OCI-LY3 (cell line): ENCODE results near the gene KDM7A.

Experiments
- H2AFZ ChIP-seq: fragments of 200-600, 300-600 bp; shearing (Covaris generic); 2 replicates; pipeline ENCODE4 v1.6.0; 2014; ENCODE audit warnings: antibody characterized with exemption, low read depth, low read length
- H3K27ac ChIP-seq: fragments of 200-600, 300-600 bp; sonication (generic); 2 replicates; pipeline ENCODE4 v1.5.1; 2014; ENCODE audit warnings: mild to moderate bottlenecking, low read length, moderate library complexity, mixed read lengths
- H3K27me3 ChIP-seq: fragments of 200-600, 300-600 bp; sonication (generic); 2 replicates; pipeline ENCODE4 v1.6.1; 2014; ENCODE audit warnings: low read depth, low read length, mixed read lengths
- H3K36me3 ChIP-seq: fragments of 200-600, 300-600 bp; sonication (generic); replicated peaks from 2 replicates; pipeline ENCODE3; 2014; ENCODE audit warnings: low read depth, low read length, mixed read lengths
- H3K4me1 ChIP-seq: fragments of 300-600, 200-600 bp; sonication (generic); 2 replicates; pipeline ENCODE4 v1.6.1; 2014; ENCODE audit warnings: low read length, mixed read lengths
- H3K4me2 ChIP-seq: fragments of 200-600, 300-600 bp; sonication (generic); 2 replicates; pipeline ENCODE4 v1.6.1; 2014; ENCODE audit warnings: low read length, mixed read lengths
- H3K4me3 ChIP-seq: fragments of 300-600, 200-600 bp; sonication (generic); 2 replicates; pipeline ENCODE4 v1.5.1; 2014; ENCODE audit warnings: antibody characterized with exemption, mild to moderate bottlenecking, low read length, moderate library complexity
- H3K79me2 ChIP-seq: fragments of 300-600, 200-600 bp; shearing (Covaris generic); 2 replicates; pipeline ENCODE4 v1.6.1; 2014; ENCODE audit warnings: mild to moderate bottlenecking, low read length, mixed read lengths
- H3K9ac ChIP-seq: fragments of 300-600, 200-600 bp; shearing (Covaris generic); 2 replicates; pipeline ENCODE4 v1.6.0; 2014; ENCODE audit warnings: mild to moderate bottlenecking, low read length, moderate library complexity
- H3K9me3 ChIP-seq: fragments of 200-600, 300-600 bp; shearing (Covaris generic); 2 replicates; pipeline ENCODE4 v1.6.1; 2014; ENCODE audit warnings: low read length, mixed read lengths; ENCODE audit not compliant: insufficient read depth
- H4K20me1 ChIP-seq: fragments of 200-600, 300-600 bp; sonication (generic); 2 replicates; pipeline ENCODE4 v1.6.1; 2016; ENCODE audit warnings: low read length, mixed read lengths; ENCODE audit not compliant: insufficient read depth
- EZH2phosphoT487 ChIP-seq: fragments of 200-600 bp; shearing (Covaris generic); IDR thresholded peaks from 2 replicates; pipeline ENCODE4 v1.6.1; 2018; ENCODE audit warnings: antibody characterized with exemption, mixed run types, low read depth
- TF ChIP-seq, protein P1 (sequence below): fragments of 200-600, 300-600 bp; sonication (generic); IDR thresholded peaks from 2 replicates; pipeline ENCODE4 v1.5.1; 2014; ENCODE audit warnings: antibody characterized with exemption, low read length, low read depth

Gene KDM7A

DNA sequence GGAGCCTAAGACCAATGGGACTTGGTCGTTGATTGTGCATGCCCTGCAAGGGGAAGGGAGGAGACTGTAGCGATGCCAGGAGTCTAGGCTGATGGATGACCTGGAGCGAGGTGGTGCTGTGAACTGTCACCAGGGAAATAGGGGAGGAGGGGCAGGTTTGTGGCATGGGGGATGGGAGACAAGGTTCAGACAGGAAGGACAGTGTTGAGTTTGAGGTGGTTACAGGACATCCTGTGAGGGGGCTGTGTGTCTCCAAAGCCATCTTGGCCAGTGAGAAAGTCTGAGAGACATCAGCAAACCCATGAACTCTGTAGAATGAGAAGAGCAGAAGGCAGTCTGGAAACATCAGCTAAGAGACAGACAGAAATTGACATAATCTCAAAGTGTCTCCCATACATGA, 38.5 kb upstream of the KDM7A start:
- Histone ChIP-seq H3K4me3 (no peak overlapping the region), H3K9me3 (peaks cover 10% of the 10 kb centered on the region; the same call in 1 of the 2 replicates), H3K4me1 (peaks cover 41% of the 10 kb centered on the region), H2AFZ (no peak overlapping the region), H3K27ac (no peak overlapping the region), H4K20me1 (peaks cover 51% of the 10 kb centered on the region), H3K79me2 (no peaks in the 10 kb centered on the region), H3K4me2 (no peak overlapping the region), H3K9ac (no peak overlapping the region), H3K27me3 (peaks cover 85% of the 10 kb centered on the region), H3K36me3 (no peaks in the 10 kb centered on the region)
- no peak for TF ChIP-seq EZH2phosphoT487
- TF ChIP-seq, protein P1, sequence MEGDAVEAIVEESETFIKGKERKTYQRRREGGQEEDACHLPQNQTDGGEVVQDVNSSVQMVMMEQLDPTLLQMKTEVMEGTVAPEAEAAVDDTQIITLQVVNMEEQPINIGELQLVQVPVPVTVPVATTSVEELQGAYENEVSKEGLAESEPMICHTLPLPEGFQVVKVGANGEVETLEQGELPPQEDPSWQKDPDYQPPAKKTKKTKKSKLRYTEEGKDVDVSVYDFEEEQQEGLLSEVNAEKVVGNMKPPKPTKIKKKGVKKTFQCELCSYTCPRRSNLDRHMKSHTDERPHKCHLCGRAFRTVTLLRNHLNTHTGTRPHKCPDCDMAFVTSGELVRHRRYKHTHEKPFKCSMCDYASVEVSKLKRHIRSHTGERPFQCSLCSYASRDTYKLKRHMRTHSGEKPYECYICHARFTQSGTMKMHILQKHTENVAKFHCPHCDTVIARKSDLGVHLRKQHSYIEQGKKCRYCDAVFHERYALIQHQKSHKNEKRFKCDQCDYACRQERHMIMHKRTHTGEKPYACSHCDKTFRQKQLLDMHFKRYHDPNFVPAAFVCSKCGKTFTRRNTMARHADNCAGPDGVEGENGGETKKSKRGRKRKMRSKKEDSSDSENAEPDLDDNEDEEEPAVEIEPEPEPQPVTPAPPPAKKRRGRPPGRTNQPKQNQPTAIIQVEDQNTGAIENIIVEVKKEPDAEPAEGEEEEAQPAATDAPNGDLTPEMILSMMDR, result no peak

DNA sequence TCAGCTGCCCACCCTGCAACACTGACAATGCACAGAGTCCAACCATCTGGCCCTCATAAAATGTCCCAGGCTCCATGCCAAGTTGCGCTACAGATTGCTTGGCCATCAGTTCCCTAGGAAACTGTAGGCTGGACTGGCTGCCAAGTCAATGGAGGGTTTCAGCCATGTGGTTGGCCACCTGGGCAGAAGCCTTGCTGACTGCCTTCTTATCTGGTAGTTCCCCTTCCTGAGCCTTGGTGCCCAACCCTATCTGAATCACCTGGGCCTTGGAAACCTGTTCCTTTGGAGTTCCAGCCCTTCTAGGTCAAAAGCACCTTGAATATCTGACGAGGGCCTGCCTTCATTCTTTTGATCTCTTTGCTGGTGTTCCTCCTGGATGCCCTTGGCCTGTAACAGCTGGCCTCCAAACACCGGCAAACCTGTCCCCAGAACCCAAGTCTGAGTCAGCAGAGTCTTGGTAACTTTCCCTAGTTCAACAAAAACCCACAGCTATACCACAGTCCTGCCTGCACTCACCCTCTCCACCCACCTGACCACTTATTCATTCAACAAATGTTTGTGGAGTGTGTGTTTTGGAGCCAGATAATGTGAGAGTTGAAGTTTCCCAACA, 37.4 kb upstream of the KDM7A start:
- Histone ChIP-seq H3K4me2 (peak overlapping the region; percentile 27), H3K27ac (no peak overlapping the region), H3K4me3 (no peak overlapping the region), H3K27me3 (peaks cover 83% of the 10 kb centered on the region), H3K79me2 (no peaks in the 10 kb centered on the region), H3K4me1 (peaks cover 50% of the 10 kb centered on the region), H3K36me3 (no peaks in the 10 kb centered on the region), H2AFZ (no peak overlapping the region), H3K9me3 (peaks cover 10% of the 10 kb centered on the region; the same call in 1 of the 2 replicates), H3K9ac (no peak overlapping the region), H4K20me1 (peaks cover 57% of the 10 kb centered on the region)
- no peak for TF ChIP-seq EZH2phosphoT487
- TF ChIP-seq, protein P1, result no peak

DNA sequence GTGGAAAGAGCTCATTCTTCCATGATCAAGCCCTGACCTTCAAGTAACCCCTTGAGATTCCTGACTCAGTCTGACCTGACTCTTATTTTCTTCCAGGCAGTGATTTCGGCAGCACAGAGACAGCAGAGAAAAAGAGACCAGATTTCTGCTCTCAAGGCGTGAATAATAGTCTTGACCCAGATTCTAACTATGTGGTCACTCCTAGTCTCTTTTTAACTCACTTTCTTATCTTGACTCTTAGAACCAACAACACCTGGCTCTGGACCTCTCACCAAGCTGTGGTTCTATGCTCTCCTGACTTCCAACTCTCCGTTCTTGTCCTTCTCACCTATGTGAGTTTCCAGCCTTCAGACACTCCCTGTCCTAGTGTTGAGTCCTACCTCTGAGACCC, 36.9 kb upstream of the KDM7A start:
- Histone ChIP-seq H3K4me3 (no peak overlapping the region), H3K79me2 (no peaks in the 10 kb centered on the region), H4K20me1 (peaks cover 60% of the 10 kb centered on the region), H3K27ac (no peak overlapping the region), H3K27me3 (peaks cover 85% of the 10 kb centered on the region), H3K4me2 (peak overlapping the region; percentile 27), H3K9ac (no peak overlapping the region), H3K9me3 (peaks cover 10% of the 10 kb centered on the region; the same call in 1 of the 2 replicates), H3K36me3 (no peaks in the 10 kb centered on the region), H3K4me1 (peaks cover 50% of the 10 kb centered on the region), H2AFZ (no peak overlapping the region)
- no peak for TF ChIP-seq EZH2phosphoT487
- TF ChIP-seq, protein P1, result no peak

DNA sequence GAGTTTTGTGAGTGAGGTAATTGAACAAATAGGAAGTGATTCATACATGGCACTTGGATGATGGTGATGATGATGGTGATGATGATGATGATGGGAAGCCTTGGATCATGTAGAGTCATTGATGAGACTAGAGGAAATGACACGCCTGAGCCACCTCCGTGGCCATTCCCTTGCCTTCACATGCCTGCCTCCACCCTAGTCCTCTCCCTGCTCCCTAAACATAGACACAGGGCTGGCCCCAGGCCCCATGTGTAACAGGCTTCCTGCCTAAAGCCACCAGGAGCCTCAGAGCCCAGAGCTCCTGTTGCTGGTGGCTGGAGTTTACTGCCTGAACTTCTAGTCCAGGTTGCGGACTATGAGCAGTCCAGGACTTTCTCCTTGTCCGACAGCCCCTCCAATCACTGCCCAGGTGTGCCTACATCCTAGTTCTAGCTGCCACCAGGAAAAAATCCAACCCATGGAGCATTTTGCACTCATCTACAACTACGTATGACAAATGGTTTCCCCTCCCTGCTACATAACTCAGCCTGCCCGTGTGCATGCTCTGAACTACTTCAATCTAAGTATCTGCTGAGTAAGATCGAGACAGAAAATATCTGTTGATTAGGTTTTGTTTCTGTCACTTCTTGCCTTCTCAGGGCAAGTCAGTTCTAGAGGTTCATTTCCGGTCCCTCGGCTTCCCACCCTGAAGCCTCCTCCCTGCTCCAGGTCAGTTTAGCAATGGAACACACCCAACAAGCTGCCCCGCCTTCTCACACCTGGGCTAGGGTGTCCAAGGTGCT, 35.5 kb upstream of the KDM7A start:
- H3K27me3 ChIP-seq, result peaks cover 85% of the 10 kb centered on the region
- H2AFZ ChIP-seq, result no peak overlapping the region
- TF ChIP-seq EZH2phosphoT487, result no peak
- TF ChIP-seq, protein P1, result no peak
- no peaks in the 10 kb centered on the region for H3K9me3 ChIP-seq
- H3K4me3 ChIP-seq, result peak overlapping the region; percentile 36; the same call in 1 of the 2 replicates
- peaks cover 63% of the 10 kb centered on the region for H4K20me1 ChIP-seq
- H3K9ac ChIP-seq, result no peak overlapping the region
- H3K79me2 ChIP-seq, result no peaks in the 10 kb centered on the region
- H3K4me1 ChIP-seq, result peaks cover 50% of the 10 kb centered on the region
- H3K4me2 ChIP-seq, result peak overlapping the region; percentile 54
- no peak overlapping the region for H3K27ac ChIP-seq
- H3K36me3 ChIP-seq, result no peaks in the 10 kb centered on the region
